Measurements from ENCODE around the gene REEP1. TPM values are rescaled to one million over a fixed set of nuclear protein-coding genes. Genes with fewer than 3 reads are reported as not detected.

REEP1 gene
- total RNA-seq, 2 donors from 2014 or later = 20.9 to 22.7 TPM

DNA sequence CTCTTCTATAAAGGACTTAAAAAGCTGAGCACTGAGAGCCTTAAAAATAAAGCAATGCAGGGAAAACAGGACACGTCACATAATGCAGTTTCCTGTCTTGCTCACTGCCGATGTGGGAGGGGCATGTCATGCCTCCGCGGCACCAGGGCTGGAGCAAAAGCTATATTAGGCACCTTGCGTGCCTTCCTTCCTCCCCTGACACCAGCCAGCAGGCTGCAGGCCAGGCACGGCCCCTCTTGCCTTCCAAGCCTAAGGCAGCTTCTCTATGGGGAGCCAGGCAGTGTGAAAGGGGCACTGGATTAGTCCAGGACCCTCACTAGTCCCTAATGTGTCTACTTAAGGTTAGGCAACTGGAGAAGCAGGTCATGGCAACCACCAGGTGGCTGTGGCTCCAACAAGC lies 111.8 kb downstream of the REEP1 start:
- Histone ChIP-seq H3K27ac (peak overlapping the region; percentile 94 to 96), H3K36me3 (no peaks in the 10 kb centered on the region), H3K9me3 (no peaks in the 10 kb centered on the region), H3K4me3 (peak overlapping the region; percentile 58), H3K27me3 (replicated peaks; ENCODE audit: insufficient read depth) (no peaks in the 10 kb centered on the region), H3K4me1 (ENCODE audit: control insufficient read depth in 1 of 2, low read depth in 2 of 2) (peaks cover 20 to 40% of the 10 kb centered on the region in 2 donors)
- ATAC-seq (ENCODE audit: insufficient number of reproducible peaks, low FRiP score, low read depth) = peak; percentile 44
- peak; percentile 57 for DNase-seq (ENCODE audit: low spot score)
- TF ChIP-seq CTCF (IDR thresholded peaks at IDR 0.05) = peak; percentile 7

GRCh38 chr2:86224645-86225355 lies 112.6 kb downstream of the REEP1 start:
- ATAC-seq (ENCODE audit: insufficient number of reproducible peaks, low FRiP score, low read depth) (peak; percentile 22), DNase-seq (ENCODE audit: low spot score) (no peak)
- no peaks in the 10 kb centered on the region for H3K9me3 ChIP-seq
- no peaks in the 10 kb centered on the region for H3K27me3 ChIP-seq (replicated peaks; ENCODE audit: insufficient read depth)
- peaks cover 20 to 40% of the 10 kb centered on the region in 2 donors for H3K4me1 ChIP-seq (ENCODE audit: control insufficient read depth in 1 of 2, low read depth in 2 of 2)
- H3K4me3 ChIP-seq = peak overlapping the region; percentile 58
- TF ChIP-seq CTCF (IDR thresholded peaks at IDR 0.05) = no peak
- peak overlapping the region; percentile 94 to 96 for H3K27ac ChIP-seq
- no peaks in the 10 kb centered on the region for H3K36me3 ChIP-seq

DNA sequence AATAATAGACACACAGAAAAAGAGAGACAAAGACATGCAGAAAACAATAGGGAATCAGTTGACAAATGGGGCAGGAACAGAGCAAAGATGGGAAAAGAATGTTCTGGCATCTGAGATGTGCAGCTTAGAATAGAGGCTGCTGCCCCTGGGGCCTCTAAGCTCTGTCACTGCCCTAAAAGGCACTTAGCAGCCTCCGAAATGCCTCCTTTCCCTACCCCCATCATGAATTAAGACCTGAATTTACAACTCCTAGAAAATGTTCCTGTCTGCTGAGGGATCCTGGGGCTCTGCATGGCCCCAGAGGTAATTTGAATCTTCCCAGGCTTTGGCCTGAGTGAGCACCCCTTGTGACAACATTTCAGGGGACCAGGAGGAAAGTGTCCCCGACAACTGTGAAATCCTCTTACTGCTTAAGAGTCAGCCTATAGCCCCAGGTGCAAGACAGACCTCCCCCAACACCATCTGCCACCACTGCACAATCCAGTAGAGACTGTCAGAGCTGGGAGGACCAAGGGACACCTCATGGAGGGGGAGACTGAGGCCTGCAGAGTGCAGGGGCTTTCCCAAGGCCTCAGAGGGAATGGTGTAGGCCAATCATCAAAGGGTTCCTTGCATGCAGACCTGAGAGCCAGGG lies 113.4 kb downstream of the REEP1 start:
- Histone ChIP-seq H3K36me3 (no peaks in the 10 kb centered on the region), H3K4me3 (no peak overlapping the region), H3K27ac (peak overlapping the region; percentile 94 to 96), H3K9me3 (no peaks in the 10 kb centered on the region), H3K4me1 (ENCODE audit: control insufficient read depth in 1 of 2, low read depth in 2 of 2) (peaks cover 20 to 40% of the 10 kb centered on the region in 2 donors), H3K27me3 (replicated peaks; ENCODE audit: insufficient read depth) (no peaks in the 10 kb centered on the region)
- no peak for TF ChIP-seq CTCF (IDR thresholded peaks at IDR 0.05)
- no peak for ATAC-seq (ENCODE audit: insufficient number of reproducible peaks, low FRiP score, low read depth)
- no peak for DNase-seq (ENCODE audit: low spot score)

- Histone ChIP-seq H3K4me1 (ENCODE audit: control insufficient read depth in 1 of 2, low read depth in 2 of 2) (peaks cover 20 to 40% of the 10 kb centered on the region in 2 donors), H3K27ac (peak overlapping the region; percentile 94 to 96), H3K9me3 (no peaks in the 10 kb centered on the region), H3K27me3 (replicated peaks; ENCODE audit: insufficient read depth) (no peaks in the 10 kb centered on the region), H3K4me3 (peak overlapping the region; percentile 14), H3K36me3 (no peaks in the 10 kb centered on the region)
- TF ChIP-seq CTCF (IDR thresholded peaks at IDR 0.05) = no peak
- no peak for ATAC-seq (ENCODE audit: insufficient number of reproducible peaks, low FRiP score, low read depth)
- DNase-seq (ENCODE audit: low spot score) = peak; percentile 53
These were observed 114.1 kb downstream of the REEP1 start for GRCh38 chr2:86223140-86223926.
